H1 (cell line): Measurements from ENCODE around the gene PTPN7. TPM values are rescaled to one million over a fixed set of nuclear protein-coding genes. Genes with fewer than 3 reads are reported as not detected.

Experiments
- TAF1 ChIP-seq: IDR thresholded peaks from 2 replicates; pipeline ENCODE4 v1.6.1; 2011; ENCODE audit warnings: mild to moderate bottlenecking, low read depth, low read length
- polyA plus RNA-seq, 7 experiments: library from polyadenylated mRNA; depleted of rRNA in 3 of 7; stranded (reverse) in 5 of 7; unstranded in 2 of 7; fragments of >200 nt in 5 of 7; fragments of 200-250 nt in 2 of 7; gene quantifications; 1 replicate in 5 of 7; 2 replicates in 1 of 7; 4 replicates in 1 of 7; pipeline versions ENCODE4 v1.2.1 to v1.2.3, GENCODE V29; 2011 to 2013; ENCODE audit warnings: missing spikeins in 2 of 7, mixed read lengths in 2 of 7
- total RNA-seq: library from RNA; stranded (reverse); fragmentation: NEBNext Ultra II Directional; extraction: Animal tissue kit (Norgen Biotek cat#: 25700); gene quantifications from 2 replicates; pipeline ENCODE4 v1.2.1, GENCODE V29; 2021
- TF ChIP-seq, protein P1 (sequence below), 3 experiments: IDR thresholded peaks; 1 replicate in 2 of 3; 2 replicates in 1 of 3; pipeline versions ENCODE4 v1.5.1 to v1.6.1; 2011; ENCODE audit warnings: low read length in 3 of 3, mild to moderate bottlenecking in 3 of 3, inconsistent platforms in 2 of 3, low read depth in 1 of 3, moderate library complexity in 1 of 3; ENCODE audit not compliant: insufficient read depth in 1 of 3; ENCODE audit errors: control extremely low read depth in 1 of 3

PTPN7 gene
- total and polyA plus RNA-seq, 2 of the 8 experiments (the other 6 are each of a cell fraction or from before 2014, with no cell fraction given) = 0.20 TPM; not detected in 1

DNA sequence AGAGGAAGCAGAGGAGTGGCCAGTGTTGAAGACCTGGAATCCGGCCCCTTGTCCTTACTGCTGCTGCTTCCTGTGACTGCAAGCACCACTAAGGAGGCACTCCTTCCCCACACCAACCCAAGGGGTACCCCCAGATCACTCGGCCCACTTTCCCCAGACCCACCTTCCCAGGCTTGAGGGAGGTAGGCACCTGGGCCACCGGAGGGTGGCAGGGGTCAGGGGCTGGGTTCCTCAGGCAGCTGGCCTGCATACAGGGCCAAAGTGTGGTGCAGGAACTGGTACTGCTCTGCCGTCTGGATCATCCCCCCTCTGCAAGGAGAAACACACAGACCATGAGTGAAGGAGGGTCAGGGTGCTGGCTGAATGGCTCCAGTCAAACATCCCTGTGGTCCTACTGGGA is 12.0 kb downstream of the PTPN7 start (continued):
- TF ChIP-seq TAF1 = no peak
- TF ChIP-seq, protein P1, sequence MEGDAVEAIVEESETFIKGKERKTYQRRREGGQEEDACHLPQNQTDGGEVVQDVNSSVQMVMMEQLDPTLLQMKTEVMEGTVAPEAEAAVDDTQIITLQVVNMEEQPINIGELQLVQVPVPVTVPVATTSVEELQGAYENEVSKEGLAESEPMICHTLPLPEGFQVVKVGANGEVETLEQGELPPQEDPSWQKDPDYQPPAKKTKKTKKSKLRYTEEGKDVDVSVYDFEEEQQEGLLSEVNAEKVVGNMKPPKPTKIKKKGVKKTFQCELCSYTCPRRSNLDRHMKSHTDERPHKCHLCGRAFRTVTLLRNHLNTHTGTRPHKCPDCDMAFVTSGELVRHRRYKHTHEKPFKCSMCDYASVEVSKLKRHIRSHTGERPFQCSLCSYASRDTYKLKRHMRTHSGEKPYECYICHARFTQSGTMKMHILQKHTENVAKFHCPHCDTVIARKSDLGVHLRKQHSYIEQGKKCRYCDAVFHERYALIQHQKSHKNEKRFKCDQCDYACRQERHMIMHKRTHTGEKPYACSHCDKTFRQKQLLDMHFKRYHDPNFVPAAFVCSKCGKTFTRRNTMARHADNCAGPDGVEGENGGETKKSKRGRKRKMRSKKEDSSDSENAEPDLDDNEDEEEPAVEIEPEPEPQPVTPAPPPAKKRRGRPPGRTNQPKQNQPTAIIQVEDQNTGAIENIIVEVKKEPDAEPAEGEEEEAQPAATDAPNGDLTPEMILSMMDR (IDR thresholded peaks at IDR 0.05; ENCODE audit: control extremely low read depth in 1 of 3, insufficient read depth in 1 of 3, low read depth in 1 of 3, low read length in 3 of 3) = no peak
